Kidney glomerular epithelial cell (primary cell): ENCODE results near the gene COX10.
"Not testable (repeated sequence)": the region's sequence is repeated elsewhere in the genome, so short reads cannot be mapped to it uniquely, and the experiment has no call there.

ENCODE experiments used
- DNase-seq: peaks from one replicate; lab custom pipeline; 2025; lab: John Stamatoyannopoulos, UW

COX10 gene

GRCh38 chr17:14069251-14070021 lies at the start of gene COX10:
COX10 (plus strand) TSS chr17:14069504; CDS start chr17:14069606, 102 bp downstream.
- peak; percentile 80 for DNase-seq

- not testable (repeated sequence) for DNase-seq
Measured at GRCh38 chr17:14021651-14022294, 47.5 kb upstream of the COX10 start.

GRCh38 chr17:14029755-14030154 lies 39.5 kb upstream of the COX10 start:
- not testable (repeated sequence) for DNase-seq

- DNase-seq: no peak
Measured at GRCh38 chr17:14032234-14032633, 37.1 kb upstream of the COX10 start.

GRCh38 chr17:14033166-14033565 lies 36.1 kb upstream of the COX10 start:
- no peak for DNase-seq

GRCh38 chr17:14037453-14037852 lies 31.9 kb upstream of the COX10 start:
- DNase-seq: no peak

- peak; percentile 3 for DNase-seq
Measured at GRCh38 chr17:14038206-14038605, 31.1 kb upstream of the COX10 start.

- no peak for DNase-seq
Measured at GRCh38 chr17:14042411-14042810, 26.9 kb upstream of the COX10 start.

- no peak for DNase-seq
Measured at GRCh38 chr17:14044702-14045101, 24.6 kb upstream of the COX10 start.

- DNase-seq: no peak
Measured at GRCh38 chr17:14046978-14047377, 22.3 kb upstream of the COX10 start.

GRCh38 chr17:14047591-14047990 lies 21.7 kb upstream of the COX10 start:
- DNase-seq: no peak

GRCh38 chr17:14048169-14048568 lies 21.1 kb upstream of the COX10 start:
- no peak for DNase-seq

GRCh38 chr17:14050616-14051015 lies 18.7 kb upstream of the COX10 start:
- no peak for DNase-seq

GRCh38 chr17:14051692-14052091 lies 17.6 kb upstream of the COX10 start:
- DNase-seq: no peak

GRCh38 chr17:14052886-14053615 lies 16.3 kb upstream of the COX10 start:
- no peak for DNase-seq

GRCh38 chr17:14057591-14057990 lies 11.7 kb upstream of the COX10 start:
- no peak for DNase-seq

GRCh38 chr17:14058051-14058450 lies 11.3 kb upstream of the COX10 start:
- DNase-seq: no peak

GRCh38 chr17:14060706-14061105 lies 8.6 kb upstream of the COX10 start:
- no peak for DNase-seq

GRCh38 chr17:14061666-14062560 lies 7.4 kb upstream of the COX10 start:
- no peak for DNase-seq

- no peak for DNase-seq
Measured at GRCh38 chr17:14067347-14067746, 2.0 kb upstream of the COX10 start.

- DNase-seq: peak; percentile 65
Measured at GRCh38 chr17:14068542-14069250, 608 bp upstream of the COX10 start.
